GM20000 (cell line): ENCODE data around the gene FZR1.
"Not testable (repeated sequence)": the region's sequence is repeated elsewhere in the genome, so short reads cannot be mapped to it uniquely, and the experiment has no call there.

Source experiments
- DNase-seq: peaks from one replicate; pipeline ENCODE4 v3.0.0; 2012; ENCODE audit warnings: low spot score
- TF ChIP-seq, protein P1 (sequence below): IDR thresholded peaks from 2 replicates; pipeline ENCODE4 v1.5.1; 2012; ENCODE audit warnings: mild to moderate bottlenecking, control low read depth; ENCODE audit errors: extremely low read depth, missing control alignments

Gene FZR1

DNA sequence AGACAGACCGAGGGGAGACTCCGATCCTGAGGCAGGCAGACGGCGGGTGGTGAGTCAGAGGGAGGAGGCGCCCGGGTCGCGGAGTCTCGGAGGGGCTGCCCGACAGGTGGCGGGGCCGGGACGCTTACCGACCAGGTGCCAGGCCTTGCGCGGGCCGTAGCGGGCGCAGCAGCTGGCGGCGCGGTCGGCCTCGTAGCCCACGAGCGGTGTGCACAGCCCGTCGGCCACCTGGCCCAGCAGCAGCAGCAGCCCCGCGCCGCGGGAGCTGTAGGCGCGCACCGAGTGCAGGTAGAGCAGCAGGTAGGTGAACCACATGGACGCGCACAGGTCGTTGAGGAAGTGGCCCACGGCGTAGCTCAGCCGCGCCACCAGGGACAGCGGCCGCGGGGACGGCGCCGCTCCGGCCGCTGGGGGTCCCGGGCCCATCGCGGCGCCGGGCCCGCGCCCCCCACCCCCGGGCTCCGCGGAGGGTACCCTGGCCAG, 50.9 kb downstream of the FZR1 start:
- DNase-seq, result peak; percentile 76

DNA sequence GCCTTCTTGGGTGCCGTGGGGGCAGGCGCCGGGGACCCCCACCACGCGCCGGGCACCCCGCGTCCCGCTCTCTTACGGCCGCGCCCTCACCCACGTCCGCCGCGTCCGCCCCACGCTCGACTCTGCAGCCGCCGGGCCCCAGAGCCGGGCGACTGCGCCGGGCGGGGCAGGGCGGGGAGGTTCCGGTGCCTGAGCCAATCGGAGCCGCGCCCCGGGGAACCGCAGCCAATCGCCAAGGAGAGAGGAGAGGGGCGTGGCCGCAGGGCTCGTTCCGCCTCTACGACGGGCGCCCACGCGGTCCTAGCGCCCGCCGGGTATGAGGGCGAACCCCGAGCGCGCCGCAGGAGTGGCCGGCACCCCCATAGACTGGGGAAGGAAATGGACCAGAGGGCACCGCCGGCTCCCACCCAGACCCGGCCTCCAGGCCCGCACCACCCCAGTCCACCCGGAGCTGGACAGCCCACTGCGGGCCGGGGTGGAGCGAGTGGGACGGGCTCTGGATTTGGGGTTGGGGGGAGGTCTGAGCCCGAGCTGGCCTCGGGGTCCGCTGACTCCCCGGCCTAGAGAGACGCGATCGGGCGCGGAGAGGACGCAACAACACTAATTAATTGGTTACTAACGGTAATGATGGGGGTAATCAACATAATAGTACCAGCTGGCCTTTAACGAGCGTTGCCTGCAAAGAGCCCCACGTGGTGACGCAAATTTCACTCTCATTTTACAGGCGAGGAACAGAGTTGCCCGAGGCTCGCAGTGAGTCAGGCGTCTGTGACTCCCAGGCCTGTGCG, 51.5 kb downstream of the FZR1 start, which contains the start of gene MFSD12:
Gene MFSD12 (minus strand): TSS at position 126 of the 788 bp plus-strand sequence. CDS start 183 bp downstream, outside the sequence.
- TF ChIP-seq, protein P1, sequence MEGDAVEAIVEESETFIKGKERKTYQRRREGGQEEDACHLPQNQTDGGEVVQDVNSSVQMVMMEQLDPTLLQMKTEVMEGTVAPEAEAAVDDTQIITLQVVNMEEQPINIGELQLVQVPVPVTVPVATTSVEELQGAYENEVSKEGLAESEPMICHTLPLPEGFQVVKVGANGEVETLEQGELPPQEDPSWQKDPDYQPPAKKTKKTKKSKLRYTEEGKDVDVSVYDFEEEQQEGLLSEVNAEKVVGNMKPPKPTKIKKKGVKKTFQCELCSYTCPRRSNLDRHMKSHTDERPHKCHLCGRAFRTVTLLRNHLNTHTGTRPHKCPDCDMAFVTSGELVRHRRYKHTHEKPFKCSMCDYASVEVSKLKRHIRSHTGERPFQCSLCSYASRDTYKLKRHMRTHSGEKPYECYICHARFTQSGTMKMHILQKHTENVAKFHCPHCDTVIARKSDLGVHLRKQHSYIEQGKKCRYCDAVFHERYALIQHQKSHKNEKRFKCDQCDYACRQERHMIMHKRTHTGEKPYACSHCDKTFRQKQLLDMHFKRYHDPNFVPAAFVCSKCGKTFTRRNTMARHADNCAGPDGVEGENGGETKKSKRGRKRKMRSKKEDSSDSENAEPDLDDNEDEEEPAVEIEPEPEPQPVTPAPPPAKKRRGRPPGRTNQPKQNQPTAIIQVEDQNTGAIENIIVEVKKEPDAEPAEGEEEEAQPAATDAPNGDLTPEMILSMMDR, result no peak
- DNase-seq, result peak; percentile 100

More for the DNA sequence above, 50.9 kb downstream of the FZR1 start:
- TF ChIP-seq, protein P1, result no peak

DNA sequence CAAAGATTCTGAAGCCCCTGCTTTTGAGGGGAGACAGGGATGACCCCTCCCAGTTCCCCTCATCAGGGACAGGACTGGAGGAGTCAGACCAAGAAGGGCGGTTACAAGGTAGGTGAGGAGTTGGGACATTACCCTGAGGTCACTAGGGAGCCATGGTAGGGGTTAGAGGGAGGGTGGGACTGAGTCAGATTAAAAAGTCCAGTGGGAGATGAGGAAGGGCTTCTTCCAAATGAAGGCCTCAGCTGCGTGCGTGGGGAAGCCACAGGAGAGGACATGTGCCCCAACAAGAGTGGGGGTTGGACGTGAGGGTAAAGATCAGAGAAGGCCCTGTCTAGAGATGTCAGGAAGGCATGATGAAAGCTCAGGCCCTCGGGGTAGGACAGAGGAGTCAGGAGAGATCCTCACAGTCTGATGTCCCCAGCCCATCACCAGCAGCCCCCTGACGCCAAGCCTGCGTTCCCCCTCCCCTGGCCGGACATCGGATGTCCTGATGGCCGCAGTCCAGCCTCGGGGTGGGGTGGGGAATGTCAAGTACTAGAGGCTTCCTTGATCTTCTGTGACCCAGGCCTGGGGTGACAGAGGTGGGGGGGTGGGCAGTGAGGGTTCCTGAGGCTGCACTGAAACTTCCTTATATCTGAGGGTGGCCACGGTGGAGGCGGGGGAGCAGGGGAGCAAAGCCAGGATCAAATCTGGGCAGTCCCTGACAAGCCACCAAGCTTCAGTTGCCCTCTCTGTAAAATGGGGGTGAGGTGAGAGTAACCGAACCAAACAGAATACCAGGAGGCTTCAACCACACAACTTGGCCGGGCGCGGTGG, 57.8 kb downstream of the FZR1 start:
- DNase-seq, result no peak
- TF ChIP-seq, protein P1, result no peak

DNA sequence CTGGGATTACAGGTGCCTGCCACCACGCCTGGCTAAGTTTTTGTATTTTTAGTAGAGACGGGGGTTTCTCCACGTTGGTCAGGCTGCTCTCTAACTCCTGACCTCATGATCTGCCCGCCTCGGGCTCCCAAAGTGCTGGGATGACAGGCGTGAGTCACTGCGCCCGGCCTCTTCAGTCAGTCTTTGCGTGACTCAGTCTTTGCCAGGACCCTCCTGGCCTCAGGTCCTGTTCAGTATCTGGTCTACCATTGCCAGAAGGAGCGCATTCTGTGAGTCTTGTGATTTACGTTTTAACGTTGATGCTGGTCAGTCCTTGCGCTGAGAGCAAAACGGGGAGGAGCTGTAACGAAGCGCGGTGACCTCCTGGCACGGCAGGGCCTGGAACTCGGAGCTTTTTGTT, 59.0 kb downstream of the FZR1 start:
- TF ChIP-seq, protein P1, result no peak
- DNase-seq, result no peak

DNA sequence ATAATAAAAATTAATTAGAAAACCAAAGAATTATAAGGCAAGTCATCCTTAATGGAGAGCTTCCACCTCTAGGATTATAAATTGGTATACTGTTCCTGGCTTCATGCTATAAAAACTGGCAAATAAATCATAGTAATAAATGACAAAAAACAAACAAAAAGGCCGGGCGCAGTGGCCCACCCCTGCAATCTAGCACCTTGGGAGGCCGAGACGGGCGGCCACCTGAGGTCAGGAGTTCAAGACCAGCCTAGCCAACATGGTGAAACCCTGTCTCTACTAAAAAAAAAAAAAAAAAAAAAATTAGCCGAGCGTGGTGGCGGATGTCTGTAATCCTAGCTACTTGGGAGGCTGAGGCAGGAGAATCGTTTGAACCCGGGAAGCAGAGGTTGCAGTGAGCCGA, 63.9 kb downstream of the FZR1 start:
- DNase-seq, result not testable (repeated sequence)

DNA sequence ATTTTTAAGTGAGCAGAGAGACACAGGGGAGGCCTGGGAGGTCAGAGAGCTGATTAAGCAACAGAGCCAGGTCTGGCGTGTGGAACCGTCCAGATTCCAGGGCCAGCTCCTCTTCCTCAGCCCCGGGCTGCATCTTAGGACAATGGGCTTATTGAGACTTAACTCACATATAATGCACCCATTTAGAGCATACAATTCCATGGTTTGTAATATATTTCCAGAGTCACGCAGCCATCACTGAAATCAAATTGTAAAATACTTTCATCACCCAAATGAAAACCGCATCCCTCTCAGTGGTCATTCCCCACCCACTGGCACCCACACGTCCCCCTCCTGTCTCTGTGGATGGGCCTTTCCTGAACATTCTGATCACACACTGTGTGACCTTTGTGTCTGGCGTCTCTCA, 64.5 kb downstream of the FZR1 start:
- no peak for DNase-seq
- TF ChIP-seq, protein P1, result no peak

DNA sequence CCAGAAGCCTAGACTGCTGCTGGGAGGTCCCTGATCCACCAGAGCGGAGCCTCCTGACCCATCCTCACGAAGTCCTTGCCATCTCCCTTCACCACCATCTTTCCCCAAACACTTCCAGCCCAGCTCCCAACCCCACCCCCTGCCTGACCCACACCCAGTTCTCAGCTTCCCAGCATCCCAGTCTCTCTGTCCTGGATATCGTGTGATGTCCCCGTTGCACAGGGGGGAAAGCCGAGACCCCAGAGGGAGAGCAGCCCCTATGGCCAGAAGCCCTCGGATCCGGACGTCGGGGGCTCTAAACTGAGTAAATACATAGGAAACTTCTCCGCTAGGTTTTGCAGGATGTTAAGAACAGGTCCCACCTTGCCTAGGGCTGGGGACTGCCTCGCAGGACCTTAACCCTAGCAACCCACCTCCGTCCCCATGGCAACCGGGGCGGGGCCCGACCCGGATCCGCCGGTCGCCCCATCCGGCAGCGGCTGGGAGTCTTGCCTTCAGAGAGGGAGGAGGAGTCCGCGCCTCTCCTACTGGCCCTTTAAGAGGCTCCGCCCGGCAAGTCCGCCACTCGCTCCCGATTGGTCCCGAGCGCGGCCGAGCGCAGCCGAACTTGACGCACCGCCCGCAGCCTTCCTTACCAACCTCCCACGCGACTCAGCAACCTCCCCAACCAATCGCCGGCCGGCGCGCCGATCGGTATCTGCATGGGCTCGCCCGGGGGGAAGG, 66.2 kb downstream of the FZR1 start:
- DNase-seq, result peak; percentile 99
- TF ChIP-seq, protein P1, result no peak
